HepG2 (cell line): ENCODE results near the gene NOTUM. TPM values are rescaled to one million over a fixed set of nuclear protein-coding genes. Genes with fewer than 3 reads are reported as not detected.

ENCODE experiments used
- CHCHD3 ChIP-seq: sonication (generic); formaldehyde crosslinking; IDR thresholded peaks from 2 replicates; pipeline ENCODE4 v1.8.0; 2022; ENCODE audit warnings: mild to moderate bottlenecking, missing genetic modification reagents, moderate library complexity
- HMGXB4 ChIP-seq, 2 experiments: sonication (generic) in 1 of 2; formaldehyde crosslinking in 1 of 2; IDR thresholded peaks; 2 replicates each; pipeline versions ENCODE4 v1.4.0 to v1.6.1; 2018 to 2020; ENCODE audit warnings: missing genetic modification reagents in 2 of 2, borderline replicate concordance in 1 of 2, low read depth in 1 of 2, mild to moderate bottlenecking in 1 of 2, missing biosample characterization in 1 of 2
- HNF1B ChIP-seq: sonication (generic); formaldehyde crosslinking; IDR thresholded peaks from 2 replicates; pipeline ENCODE4 v1.5.1; 2020; ENCODE audit warnings: mild to moderate bottlenecking, moderate library complexity, missing genetic modification reagents
- KIAA2018 ChIP-seq: sonication (generic); formaldehyde crosslinking; IDR thresholded peaks from 2 replicates; pipeline ENCODE4 v1.5.0; 2020; ENCODE audit warnings: mild to moderate bottlenecking, missing genetic modification reagents, borderline replicate concordance
- MXD1 ChIP-seq: sonication (generic); formaldehyde crosslinking; IDR thresholded peaks from 2 replicates; pipeline ENCODE4 v1.4.0; 2020; ENCODE audit warnings: mild to moderate bottlenecking, missing genetic modification reagents
- POLR2AphosphoS2 ChIP-seq: IDR thresholded peaks from 2 replicates; pipeline ENCODE4 v1.6.1; 2011; ENCODE audit warnings: low read depth, low read length, improper control_type of control experiment
- RARA ChIP-seq: IDR thresholded peaks from 2 replicates; pipeline ENCODE4 v1.6.1; 2016; ENCODE audit warnings: missing genetic modification reagents, missing compliant biosample characterization
- RBAK ChIP-seq: sonication (generic); formaldehyde crosslinking; IDR thresholded peaks from 2 replicates; pipeline ENCODE4 v1.5.1; 2020; ENCODE audit warnings: mild to moderate bottlenecking, missing genetic modification reagents
- TP53 ChIP-seq: sonication (generic); formaldehyde crosslinking; conservative IDR thresholded peaks from 2 replicates; pipeline ENCODE4 v1.4.0; 2020; ENCODE audit warnings: missing genetic modification reagents
- TSC22D2 ChIP-seq: sonication (generic); formaldehyde crosslinking; IDR thresholded peaks from 2 replicates; pipeline ENCODE4 v1.5.1; 2020; ENCODE audit warnings: missing genetic modification reagents, mild to moderate bottlenecking, borderline replicate concordance
- UBTF ChIP-seq: sonication (generic); formaldehyde crosslinking; IDR thresholded peaks from 2 replicates; pipeline ENCODE4 v1.4.0; 2020; ENCODE audit warnings: mild to moderate bottlenecking, missing genetic modification reagents
- ZNF138 ChIP-seq: sonication (generic); formaldehyde crosslinking; IDR thresholded peaks from 2 replicates; pipeline ENCODE4 v1.5.0; 2020; ENCODE audit warnings: mild to moderate bottlenecking, low read depth, missing genetic modification reagents
- polyA plus RNA-seq, 8 experiments: library from polyadenylated mRNA; depleted of rRNA in 3 of 8; stranded (reverse) in 7 of 8; unstranded in 1 of 8; fragments of >200 nt; fragmentation: Illumina TruSeq in 4 of 8; extraction: Trizol in 4 of 8; gene quantifications; 2 replicates each; pipeline versions ENCODE4 v1.2.1 to v1.2.3, GENCODE V29; 2011 to 2016; ENCODE audit warnings: low read depth in 4 of 8, missing spikeins in 1 of 8, mixed read lengths in 1 of 8; ENCODE audit not compliant: insufficient read depth in 1 of 8
- total RNA-seq, 5 experiments: library from RNA; depleted of rRNA; stranded (reverse); fragments of >200 nt; fragmentation: Illumina TruSeq; extraction: Trizol; gene quantifications; 2 replicates each; pipeline ENCODE4 v1.2.3, GENCODE V29; 2016; ENCODE audit warnings: low read depth in 1 of 5

Gene NOTUM
- total and polyA plus RNA-seq, 2 of the 13 experiments (the other 11 are each of a cell fraction or from before 2014, with no cell fraction given), result 150 to 160 TPM

- no peak for TF ChIP-seq KIAA2018 (CRISPR knock-in tag)
- no peak for TF ChIP-seq UBTF (CRISPR knock-in tag)
- no peak for TF ChIP-seq RARA (CRISPR knock-in tag)
- 0 out of 2 replicates have a peak, but pooled peaks have one; percentile 51 for TF ChIP-seq ZNF138 (CRISPR knock-in tag)
- TF ChIP-seq HNF1B (CRISPR knock-in tag), result 0 out of 2 replicates have a peak, but pooled peaks have one; percentile 14
- no peak for TF ChIP-seq RBAK
- TF ChIP-seq MXD1, result no peak
- no peak for TF ChIP-seq HMGXB4 (CRISPR knock-in tag; IDR thresholded peaks at IDR 0.05; ENCODE audit: borderline replicate concordance in 1 of 2, low read depth in 1 of 2)
- TF ChIP-seq CHCHD3 (CRISPR knock-in tag), result no peak
- TF ChIP-seq TP53 (CRISPR knock-in tag), result no peak
- no peak for TF ChIP-seq POLR2AphosphoS2
- TF ChIP-seq TSC22D2 (CRISPR knock-in tag), result no peak
These were observed 27.7 kb downstream of the NOTUM start (continued) for GRCh38 chr17:81933178-81933699.
